GM19467 (cell line): Measurements from ENCODE around the gene PLPP7.

Experiments used
- ATAC-seq: cut with Tn5 transposase; IDR thresholded peaks from one replicate; pipeline ENCODE4 v1.9.1; 2021; ENCODE audit warnings: mild to moderate bottlenecking, moderate library complexity; ENCODE audit not compliant: unreplicated experiment

The PLPP7 gene

DNA sequence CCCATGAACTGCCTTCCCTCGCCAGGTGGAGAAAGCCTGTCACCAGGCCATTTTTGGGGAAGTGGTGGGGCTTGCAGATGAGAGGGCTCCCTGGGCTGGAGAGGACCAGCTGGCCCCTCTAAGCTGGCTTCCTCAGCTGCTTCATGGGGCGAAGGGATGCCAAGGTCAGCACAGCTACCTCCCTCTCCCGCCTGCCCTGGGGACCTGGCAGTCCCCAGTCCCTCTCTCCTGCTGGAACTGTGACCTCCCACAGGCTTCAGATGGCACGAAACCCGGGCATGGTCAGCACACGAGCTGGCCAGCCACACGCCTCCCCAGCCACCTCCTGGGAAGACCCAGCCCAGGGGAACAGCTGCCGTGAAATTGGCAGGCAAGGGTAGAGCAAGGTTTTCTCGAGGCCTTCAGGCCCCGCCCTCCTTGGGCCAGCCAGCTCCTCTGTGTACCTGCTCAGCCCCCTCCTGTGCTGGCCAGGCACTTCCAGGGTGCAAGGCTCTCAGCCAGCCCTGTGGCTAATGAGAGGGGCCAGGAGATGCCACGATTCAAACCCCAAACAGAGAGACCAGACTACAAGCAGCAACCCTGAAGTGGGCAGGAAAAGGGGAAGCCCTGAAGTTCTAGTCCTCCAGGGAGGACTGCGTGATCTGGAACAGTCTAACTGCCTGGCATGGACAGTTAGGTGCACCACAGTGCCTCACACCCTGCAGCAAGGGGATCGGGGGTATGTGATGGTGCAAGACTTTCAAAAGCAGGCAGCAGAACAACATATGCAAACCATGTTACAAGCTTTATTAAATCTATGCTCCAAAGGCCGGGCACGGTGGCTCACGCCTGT lies 12.9 kb downstream of the PLPP7 start:
- no peak for ATAC-seq

DNA sequence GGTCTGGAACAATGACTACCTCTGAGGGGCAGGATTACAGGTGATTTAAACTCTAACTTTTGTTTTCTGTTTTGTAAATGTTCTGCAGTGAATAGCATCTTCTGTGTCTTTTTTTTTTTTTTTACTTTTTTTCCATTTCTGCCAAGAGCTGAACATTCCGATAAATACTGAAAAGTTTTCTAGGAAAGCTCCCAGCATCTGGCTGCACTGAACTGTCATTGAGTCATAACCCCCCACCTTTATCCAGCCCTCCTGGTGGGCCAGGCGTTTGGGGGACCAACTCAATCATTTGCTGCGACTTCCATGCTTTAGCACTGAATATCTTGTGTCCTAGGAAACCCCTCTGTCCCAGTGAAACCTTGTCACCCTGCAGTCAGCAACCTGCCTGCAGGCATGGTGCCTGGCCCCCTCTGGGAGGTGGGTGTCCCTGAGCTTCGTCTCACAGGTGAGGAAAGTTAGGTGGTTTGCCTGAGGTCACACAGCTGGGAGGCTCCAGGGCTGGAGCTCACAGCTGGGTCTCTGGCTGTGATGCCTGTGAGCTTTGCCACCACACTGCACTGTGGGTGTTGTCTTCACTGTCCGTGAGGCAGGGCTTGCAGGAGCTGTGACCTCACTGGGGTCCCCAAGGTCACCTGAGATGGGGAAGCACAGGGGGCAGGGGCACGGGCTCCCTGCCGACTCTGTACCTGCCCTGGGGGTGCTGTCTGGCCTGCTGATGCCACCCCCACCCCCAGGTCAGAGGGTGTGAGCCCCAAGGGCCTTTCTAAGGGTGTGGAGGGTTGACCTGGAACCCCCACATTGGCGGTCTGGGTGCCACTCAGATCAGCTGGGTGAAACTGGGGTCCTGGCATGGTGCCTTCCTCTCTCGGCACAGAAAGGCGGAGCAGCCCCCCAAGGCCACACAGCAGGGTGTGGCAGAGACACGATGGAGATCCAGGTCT lies 14.1 kb downstream of the PLPP7 start:
- no peak for ATAC-seq

DNA sequence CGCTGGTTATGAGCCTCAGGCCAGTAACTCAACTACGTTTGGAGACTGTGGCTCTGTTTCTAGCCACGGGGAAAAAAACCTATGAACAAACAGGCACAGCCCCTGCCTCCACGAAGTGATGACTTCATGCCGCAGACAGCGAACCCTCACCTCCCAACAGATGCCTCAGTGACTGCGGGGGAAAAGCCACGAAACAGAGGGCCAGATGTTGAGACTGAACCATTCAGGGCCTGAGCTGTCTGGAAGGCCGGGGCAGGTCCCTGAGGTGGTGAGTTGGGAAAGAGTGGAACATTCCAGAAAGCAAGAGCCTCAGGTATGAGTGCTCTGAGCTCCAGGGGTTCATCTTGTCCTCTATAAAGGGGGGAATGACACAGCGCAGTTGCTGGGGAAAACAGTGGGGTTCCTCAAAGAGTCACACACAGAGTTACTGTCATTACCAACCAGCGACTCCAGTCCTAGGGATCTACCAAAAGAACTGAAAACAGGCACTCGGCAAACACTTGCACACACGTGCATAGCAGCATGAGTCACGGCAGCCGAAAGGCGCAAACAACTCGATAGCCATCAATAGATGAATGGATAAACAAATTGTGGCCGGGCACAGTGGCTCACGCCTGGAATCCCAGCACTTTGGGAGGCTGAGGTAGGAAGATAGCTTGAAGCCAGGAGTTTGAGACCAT lies 15.3 kb downstream of the PLPP7 start:
- ATAC-seq, result no peak

DNA sequence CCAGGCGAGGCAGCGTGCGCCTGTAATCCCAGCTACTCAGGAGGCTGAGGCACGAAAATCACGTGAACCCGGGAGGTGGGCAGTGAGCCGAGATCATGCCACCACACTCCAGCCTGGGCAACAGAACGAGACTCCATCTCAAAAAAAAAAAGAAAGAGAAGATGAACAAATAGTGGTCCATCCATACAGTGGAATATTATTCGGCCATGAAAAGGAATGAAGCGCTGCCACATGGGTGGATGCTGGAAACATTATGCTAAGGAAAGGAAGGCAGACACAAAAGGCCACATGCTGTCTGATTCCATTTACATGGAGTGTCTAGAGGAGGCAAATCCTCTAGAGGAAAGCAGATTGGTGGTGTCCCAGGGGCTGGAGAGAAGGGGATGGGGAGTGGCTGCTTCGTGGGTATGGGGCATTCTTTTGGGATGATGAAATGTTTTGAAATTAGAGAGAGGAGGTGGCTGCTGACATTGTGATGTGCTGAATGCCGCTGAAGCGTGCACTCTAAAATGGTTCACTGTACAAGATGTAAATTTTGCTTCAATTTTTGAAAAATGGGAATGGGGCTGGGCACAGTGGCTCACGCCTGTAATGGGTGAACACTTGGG lies 17.0 kb downstream of the PLPP7 start:
- no peak for ATAC-seq

DNA sequence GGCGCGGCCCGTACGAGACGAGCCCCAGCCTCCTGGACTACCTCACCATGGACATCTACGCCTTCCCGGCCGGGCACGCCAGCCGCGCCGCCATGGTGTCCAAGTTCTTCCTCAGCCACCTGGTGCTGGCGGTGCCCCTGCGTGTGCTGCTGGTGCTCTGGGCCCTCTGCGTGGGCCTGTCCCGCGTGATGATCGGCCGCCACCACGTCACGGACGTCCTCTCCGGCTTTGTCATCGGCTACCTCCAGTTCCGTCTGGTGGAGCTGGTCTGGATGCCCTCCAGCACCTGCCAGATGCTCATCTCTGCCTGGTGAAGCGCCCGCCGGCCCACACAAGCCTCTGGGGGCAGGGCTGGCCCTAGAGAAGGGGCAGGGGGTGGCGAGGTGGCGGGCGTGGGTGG lies 18.5 kb downstream of the PLPP7 start:
- no peak for ATAC-seq

DNA sequence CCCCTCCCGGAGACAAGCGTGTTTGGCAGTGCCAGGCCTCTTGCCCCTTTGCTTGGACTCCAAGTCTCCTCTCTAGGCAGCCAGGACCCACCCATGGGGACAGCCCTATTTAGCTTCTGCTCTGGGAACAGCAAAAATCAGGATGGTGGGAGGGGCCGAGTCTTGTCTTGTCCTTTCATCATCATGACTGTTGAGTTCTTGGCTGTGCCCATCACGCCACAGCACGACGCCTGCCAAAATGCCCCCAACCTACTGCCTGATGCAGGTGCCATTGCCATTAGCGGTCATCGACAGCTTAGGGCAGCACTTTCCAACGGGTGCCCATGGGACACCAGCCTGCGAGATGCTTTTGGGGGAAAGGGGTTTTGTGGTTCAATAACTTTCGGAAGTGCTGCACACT lies 18.9 kb downstream of the PLPP7 start:
- no peak for ATAC-seq

DNA sequence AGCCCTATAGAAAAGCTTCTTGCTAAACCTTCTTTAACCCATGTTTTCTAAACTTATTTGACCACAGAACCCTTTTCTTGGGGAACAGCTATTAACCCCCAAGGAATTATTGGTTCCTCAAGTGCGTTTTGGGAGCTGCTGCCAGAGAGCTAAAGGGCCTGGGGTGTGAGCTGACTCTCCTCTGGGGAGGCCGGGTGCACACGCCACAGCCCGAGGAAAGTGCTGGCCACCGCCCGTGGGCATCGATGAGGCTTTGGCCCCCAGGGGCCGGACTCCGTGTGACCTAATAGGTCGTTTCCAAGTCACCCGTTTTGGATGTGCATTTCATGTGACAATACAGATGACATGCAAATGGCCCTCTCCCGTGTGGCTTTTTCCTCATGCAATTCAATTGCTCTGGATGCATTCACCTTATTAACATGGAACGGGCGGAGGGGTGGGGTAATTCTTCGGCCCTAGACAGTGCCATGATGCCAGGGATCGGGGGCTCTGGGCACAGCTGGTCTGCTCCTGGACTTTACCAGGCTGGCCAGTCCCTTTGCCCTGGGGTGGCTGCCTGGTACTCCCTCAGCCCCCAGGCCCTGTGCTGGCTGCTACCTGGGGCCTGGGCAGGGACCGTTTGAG lies 19.5 kb downstream of the PLPP7 start:
- no peak for ATAC-seq

DNA sequence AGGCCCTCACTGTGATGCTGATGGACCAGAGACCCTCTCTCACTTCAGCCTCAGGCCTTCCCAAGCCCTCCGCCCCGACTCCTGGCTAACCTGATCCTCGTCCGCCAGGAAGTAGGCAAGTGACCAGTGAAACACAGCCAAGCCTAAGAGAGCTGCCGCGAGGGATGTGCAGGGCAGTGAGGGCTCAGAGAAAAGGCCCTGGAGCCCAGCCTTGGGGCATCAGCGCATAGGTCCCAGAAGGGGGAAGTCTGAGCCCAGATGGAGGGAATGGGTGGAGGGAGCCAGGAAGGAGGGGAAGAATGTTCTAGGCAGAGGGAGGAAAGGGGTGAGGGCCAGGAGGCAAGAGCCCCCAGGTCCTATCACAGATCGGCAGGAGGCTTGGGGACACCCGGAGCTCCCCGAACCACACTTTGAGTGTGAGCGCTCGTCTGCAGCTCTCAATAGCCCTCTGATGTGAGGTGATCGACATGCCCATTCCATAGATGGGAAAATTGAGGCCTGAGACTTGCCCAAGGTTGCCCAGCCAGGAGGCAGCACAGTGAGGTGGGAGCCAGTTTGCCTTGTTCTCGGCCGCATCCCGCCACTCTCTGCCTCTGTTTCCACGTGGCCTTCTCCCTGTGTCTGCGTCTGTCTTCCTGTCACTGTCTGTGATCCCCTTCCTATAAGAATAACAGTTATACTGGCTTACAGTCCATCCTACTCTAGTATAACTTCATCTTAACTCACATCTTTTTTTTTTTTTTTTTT lies 20.2 kb downstream of the PLPP7 start:
- no peak for ATAC-seq

DNA sequence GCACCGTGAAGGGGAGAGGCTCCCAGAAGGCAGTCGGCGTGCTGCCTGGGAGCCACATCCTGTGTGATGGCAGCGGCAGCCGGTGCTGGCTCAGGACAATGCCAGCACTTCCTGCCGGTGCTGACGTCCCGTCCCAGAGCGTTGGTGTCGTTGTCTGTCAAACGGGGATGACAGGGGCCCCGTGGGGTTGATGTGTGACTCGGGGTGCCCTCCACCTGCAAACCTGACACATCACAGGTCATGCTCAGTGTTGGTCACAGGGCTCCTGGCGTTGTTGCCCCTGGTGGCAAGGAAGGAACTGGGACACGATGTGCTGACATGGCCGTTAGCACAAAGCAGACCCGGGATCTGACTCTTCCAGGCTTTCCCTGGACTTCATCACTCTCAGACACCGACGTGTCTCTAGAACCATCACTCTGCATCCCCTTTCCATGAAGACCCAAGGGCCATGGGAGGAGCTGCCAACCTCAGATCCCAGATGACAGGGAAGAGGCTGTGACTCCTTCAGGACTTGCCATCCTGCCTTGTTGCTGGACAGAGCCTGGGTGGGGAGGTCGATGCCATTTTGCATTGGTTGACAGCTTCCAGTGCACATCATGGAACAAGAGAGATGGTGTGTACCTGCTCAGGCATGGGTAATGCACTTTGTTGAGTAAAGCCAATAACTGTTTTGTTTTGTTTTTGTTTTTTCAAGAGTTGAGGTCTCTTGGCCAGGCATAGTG lies 21.5 kb downstream of the PLPP7 start:
- no peak for ATAC-seq

DNA sequence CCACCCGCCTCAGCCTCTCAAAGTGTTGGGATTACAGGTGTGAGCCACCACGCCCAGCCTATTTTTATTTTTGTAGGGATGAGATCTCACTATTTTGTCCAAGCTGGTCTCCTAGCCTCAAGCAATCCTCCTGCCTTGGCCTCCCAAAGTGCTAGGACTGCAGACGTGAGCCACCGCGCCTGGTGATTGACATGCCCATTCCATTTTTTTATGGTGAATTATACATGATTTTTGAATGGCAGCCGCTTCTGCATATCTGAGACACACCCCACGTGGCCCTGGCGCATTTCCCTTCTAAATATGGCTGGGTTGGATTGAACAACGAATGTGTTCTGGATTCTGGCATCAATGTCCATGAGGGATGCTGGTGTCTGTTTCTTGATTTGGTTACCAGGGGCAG lies 22.7 kb downstream of the PLPP7 start:
- no peak for ATAC-seq

DNA sequence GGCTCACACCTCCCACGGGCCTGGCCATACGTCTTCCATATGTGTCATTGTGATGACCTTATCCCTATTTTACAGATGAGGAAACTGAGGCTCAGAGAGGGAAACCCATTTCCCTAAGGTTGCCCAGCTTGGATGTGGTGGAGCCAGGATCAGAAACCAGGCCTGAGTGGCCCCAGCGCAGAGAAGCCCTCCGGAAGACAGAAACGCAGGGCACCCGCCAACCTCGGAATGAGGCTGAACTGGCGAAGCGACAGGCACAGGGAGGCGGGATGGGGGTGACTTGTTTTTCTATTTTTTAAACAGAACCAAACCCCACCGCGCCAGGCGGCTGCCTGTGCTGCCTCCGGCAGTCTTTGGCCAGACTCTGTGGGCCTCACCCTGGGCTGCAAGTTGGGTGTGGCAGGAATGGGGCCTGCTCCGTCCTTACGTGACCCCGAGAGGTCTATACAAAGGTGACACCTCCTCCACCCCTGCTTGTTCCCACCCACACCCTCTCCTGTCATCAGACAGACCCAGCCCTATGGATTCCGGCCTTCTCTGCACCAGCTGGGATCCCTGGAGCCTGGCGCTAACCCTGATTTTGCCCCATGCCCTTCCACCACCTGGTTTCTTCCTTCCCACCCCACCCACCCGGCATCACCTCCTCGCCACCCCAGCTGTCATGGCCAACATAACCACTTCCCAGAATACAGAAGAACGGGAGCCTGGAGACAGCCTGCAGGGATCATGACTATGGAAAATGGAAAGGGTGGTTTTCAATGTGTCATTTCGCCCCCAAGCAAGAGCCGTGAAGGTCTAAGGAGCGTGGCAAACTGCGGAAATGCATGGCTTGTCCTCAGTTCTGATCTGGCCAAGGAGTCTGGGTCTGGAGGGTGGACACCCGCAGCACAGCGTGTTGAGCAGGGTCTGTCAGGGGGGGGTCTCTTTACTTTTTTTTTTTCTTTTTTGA lies 23.6 kb downstream of the PLPP7 start:
- no peak for ATAC-seq

DNA sequence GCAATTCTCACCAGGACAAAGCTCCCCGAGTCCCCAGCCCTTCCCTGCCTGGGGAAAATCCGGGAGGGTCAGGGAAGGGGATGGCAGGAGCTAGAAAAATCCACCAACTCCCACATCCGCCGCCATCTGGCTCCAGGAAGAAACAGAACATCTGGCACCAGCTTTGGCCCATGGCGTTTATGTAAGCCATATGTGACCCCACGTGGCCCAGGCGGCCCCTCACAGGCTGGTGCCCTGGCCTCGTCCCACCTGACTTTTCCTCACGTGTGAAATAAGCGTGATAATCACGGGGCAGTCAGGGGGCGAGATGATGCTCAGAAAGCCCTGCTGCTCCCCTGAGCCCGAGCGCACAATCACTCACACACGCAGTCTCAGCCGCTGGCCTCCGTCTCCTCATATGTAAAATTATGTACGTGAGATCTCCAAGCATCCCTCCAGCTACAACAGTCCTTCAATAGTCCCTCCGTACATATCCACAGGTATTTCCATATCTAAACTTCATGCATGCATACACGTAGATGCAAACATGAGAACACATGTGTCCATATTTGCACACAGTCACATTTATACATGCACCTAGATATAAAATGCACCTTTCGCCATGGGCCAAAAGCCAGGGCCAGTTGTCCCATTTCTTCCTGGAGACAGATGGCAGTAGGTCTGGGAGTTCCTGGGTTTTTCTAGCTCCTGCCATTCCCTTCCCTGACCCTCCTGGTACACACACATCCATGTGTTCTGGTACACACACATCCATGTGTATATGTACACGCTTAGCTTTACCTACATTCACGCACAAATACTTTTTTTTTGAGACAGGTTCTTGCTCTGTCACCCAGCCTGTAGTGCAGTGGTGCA lies 28.9 kb downstream of the PLPP7 start:
- ATAC-seq, result no peak

DNA sequence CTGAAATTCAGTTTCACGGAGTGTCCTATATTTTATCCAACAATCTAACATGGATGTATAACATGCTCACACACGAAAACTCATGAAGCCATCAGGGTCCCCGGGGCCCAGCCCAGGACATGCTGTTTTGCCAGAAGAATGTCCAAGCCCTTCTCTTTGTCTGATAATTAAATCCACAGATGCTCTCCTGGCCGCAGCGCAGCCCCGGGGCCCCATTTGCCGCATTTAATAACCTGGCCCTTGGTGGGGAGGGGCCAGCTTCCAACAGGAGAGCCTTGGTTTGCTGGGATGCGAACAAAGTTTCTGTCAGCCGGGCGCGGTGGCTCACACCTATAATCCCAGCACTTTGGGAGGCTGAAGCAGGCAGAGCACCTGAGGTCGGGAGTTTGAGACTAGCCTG lies 30.0 kb downstream of the PLPP7 start:
- ATAC-seq, result no peak

DNA sequence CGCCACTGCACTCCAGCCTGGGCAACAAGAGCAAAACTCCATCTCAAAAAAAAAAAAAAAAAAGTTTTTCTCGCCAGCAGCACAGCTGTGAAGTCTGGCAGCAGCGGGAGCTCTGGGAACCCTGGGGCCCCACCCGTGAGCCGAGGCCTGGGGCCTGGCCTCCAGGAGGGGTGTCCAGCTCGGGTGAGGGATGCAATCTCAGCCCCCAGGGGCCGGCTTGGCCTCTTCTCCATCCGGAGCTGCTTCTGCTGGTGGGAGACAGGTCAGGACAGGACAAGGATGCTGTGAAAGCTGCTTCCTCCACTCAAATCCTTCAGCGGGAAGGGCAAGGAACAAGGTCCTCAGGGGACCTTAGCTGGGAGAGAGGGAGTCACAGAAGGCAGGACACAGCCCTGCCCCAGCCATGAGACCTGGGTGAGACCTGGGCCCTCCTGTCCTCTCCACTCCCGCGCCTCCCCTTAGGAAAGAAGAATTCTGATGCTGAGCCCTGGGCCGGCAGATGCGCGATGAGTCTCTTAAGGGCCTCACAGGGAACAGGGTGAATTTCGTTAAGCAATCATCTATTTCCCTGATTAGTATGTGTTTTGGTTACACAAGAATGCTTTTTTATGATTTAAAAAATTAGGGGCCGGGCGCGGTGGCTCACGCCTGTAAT lies 30.6 kb downstream of the PLPP7 start:
- no peak for ATAC-seq

DNA sequence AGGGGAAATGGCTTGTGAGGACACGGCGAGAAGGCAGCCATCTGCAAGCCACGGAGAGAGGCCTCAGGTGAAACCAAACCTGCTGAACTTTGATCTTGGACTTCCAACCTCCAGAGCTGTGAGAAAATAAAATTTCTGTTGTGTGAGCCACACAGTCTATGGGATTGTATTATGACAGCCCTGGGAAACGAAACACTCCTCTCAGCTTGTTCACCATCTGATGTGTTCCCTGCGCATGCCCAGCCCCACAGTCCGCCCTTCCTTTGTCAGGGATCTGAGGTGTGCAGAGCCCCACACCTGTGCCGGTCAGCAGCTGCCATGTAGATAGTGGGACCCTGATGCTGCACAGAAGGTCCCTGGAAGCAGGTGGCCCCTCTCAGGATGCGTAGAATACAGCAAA lies 34.1 kb downstream of the PLPP7 start:
- ATAC-seq, result no peak
